IMR-90 (cell line): ENCODE data around the gene MYOCD. TPM values are rescaled to one million over a fixed set of nuclear protein-coding genes. Genes with fewer than 3 reads are reported as not detected.

Experiments
- ATAC-seq: fragments of 200-7000 bp; cut with Tn5 transposase; 2 replicates; pipeline ENCODE4 v1.9.1; 2020; ENCODE audit warnings: low read depth, mild to moderate bottlenecking, moderate library complexity
- BruUV-seq: library from RNA; stranded (reverse); fragments of 400-500 nt; replicated peaks from 2 replicates; lab custom pipeline; 2021; lab: Mats Ljungman, UMichigan
- CTCF ChIA-PET: fragments of 300-600 bp; formaldehyde crosslinking; extraction: SDS; loops from one replicate; lab custom pipeline; 2021; ENCODE audit warnings: antibody characterized with exemption; lab: Yijun Ruan, JAX
- POLR2A ChIA-PET: fragments of 300-600 bp; sonication (Branson Sonifier 250); formaldehyde crosslinking; loops from one replicate; lab custom pipeline; 2022; ENCODE audit warnings: antibody characterized with exemption; ENCODE audit not compliant: unreplicated experiment; lab: Charles Lee
- DNase-seq: peaks from one replicate; pipeline ENCODE4 v3.0.0; 2013
- H2AFZ ChIP-seq: replicated peaks from 2 replicates; pipeline ENCODE3; 2013; ENCODE audit warnings: low read length, mild to moderate bottlenecking; ENCODE audit not compliant: poor library complexity
- H2AK5ac ChIP-seq: 2 replicates; pipeline ENCODE4 v1.6.1; 2013; ENCODE audit warnings: low read depth, low read length, inconsistent platforms
- H2AK9ac ChIP-seq: replicated peaks from 2 replicates; pipeline ENCODE3; 2013; ENCODE audit warnings: mild to moderate bottlenecking, low read depth, low read length, moderate library complexity; ENCODE audit not compliant: poor library complexity
- H2BK120ac ChIP-seq: 2 replicates; pipeline ENCODE4 v1.6.1; 2013; ENCODE audit warnings: low read depth, low read length, inconsistent platforms
- H2BK15ac ChIP-seq: 3 replicates; pipeline ENCODE4 v1.6.1; 2013; ENCODE audit warnings: low read depth, low read length, inconsistent platforms
- H2BK20ac ChIP-seq: 2 replicates; pipeline ENCODE4 v1.6.1; 2013; ENCODE audit warnings: low read depth, mild to moderate bottlenecking, inconsistent platforms, low read length, moderate library complexity
- H2BK5ac ChIP-seq: 2 replicates; pipeline ENCODE4 v1.6.1; 2013; ENCODE audit warnings: mild to moderate bottlenecking, low read depth, low read length, inconsistent platforms; ENCODE audit not compliant: poor library complexity, severe bottlenecking
- H3K14ac ChIP-seq: replicated peaks from 2 replicates; pipeline ENCODE4 v1.6.1; 2013; ENCODE audit warnings: low read depth, low read length, inconsistent platforms
- H3K18ac ChIP-seq: 2 replicates; pipeline ENCODE4 v1.6.1; 2013; ENCODE audit warnings: low read depth, low read length, control low read depth
- H3K23ac ChIP-seq: 2 replicates; pipeline ENCODE4 v1.6.1; 2013; ENCODE audit warnings: low read depth, low read length, inconsistent platforms
- H3K27ac ChIP-seq: 2 replicates; pipeline ENCODE4 v1.5.1; 2013; ENCODE audit warnings: mild to moderate bottlenecking, control low read depth, low read length; ENCODE audit not compliant: insufficient read depth
- H3K27me3 ChIP-seq: 2 replicates; pipeline ENCODE4 v1.6.1; 2013; ENCODE audit warnings: low read length; ENCODE audit not compliant: control insufficient read depth, insufficient read depth
- H3K36me3 ChIP-seq: 2 replicates; pipeline ENCODE4 v1.6.1; 2013; ENCODE audit warnings: low read length, mixed read lengths; ENCODE audit not compliant: control insufficient read depth, insufficient read depth
- H3K4ac ChIP-seq: 2 replicates; pipeline ENCODE4 v1.6.1; 2013; ENCODE audit warnings: low read depth, low read length, inconsistent platforms
- H3K4me1 ChIP-seq: 2 replicates; pipeline ENCODE4 v1.6.1; 2013; ENCODE audit warnings: low read length, mixed read lengths; ENCODE audit not compliant: control insufficient read depth, insufficient read depth
- H3K4me2 ChIP-seq: 2 replicates; pipeline ENCODE4 v1.6.1; 2013; ENCODE audit warnings: low read depth, mild to moderate bottlenecking, control low read depth, low read length, moderate library complexity
- H3K4me3 ChIP-seq: 2 replicates; pipeline ENCODE4 v1.5.1; 2013; ENCODE audit warnings: low read depth, mild to moderate bottlenecking, control low read depth, low read length, moderate library complexity; ENCODE audit not compliant: insufficient read depth
- H3K56ac ChIP-seq: 2 replicates; pipeline ENCODE4 v1.6.1; 2013; ENCODE audit warnings: low read length, inconsistent platforms; ENCODE audit not compliant: insufficient read depth; ENCODE audit errors: extremely low read depth
- H3K79me1 ChIP-seq, 2 experiments: 2 replicates each; pipeline ENCODE4 v1.6.1; 2013; ENCODE audit warnings: low read length in 2 of 2, inconsistent platforms in 1 of 2, low read depth in 1 of 2
- H3K9ac ChIP-seq: 2 replicates; pipeline ENCODE4 v1.6.1; 2013; ENCODE audit warnings: low read depth, low read length, control low read depth
- H3K9me1 ChIP-seq: 2 replicates; pipeline ENCODE4 v1.6.1; 2013; ENCODE audit warnings: low read length, inconsistent platforms; ENCODE audit not compliant: insufficient read depth
- H3K9me3 ChIP-seq: 2 replicates; pipeline ENCODE4 v1.6.1; 2013; ENCODE audit warnings: low read length; ENCODE audit not compliant: control insufficient read depth, insufficient read depth
- H4K20me1 ChIP-seq: 2 replicates; pipeline ENCODE4 v1.6.1; 2013; ENCODE audit warnings: low read length, inconsistent platforms; ENCODE audit not compliant: insufficient read depth
- H4K5ac ChIP-seq: 2 replicates; pipeline ENCODE4 v1.6.1; 2013; ENCODE audit warnings: mild to moderate bottlenecking, low read depth, low read length, control low read depth
- H4K8ac ChIP-seq, 2 experiments: 2 replicates each; pipeline ENCODE4 v1.6.1; 2013; ENCODE audit warnings: low read depth in 2 of 2, low read length in 2 of 2, control low read depth in 1 of 2, inconsistent platforms in 1 of 2
- H4K91ac ChIP-seq: 2 replicates; pipeline ENCODE4 v1.6.1; 2013; ENCODE audit warnings: low read depth, low read length, inconsistent platforms; ENCODE audit not compliant: insufficient read depth
- CEBPB ChIP-seq: IDR thresholded peaks from 2 replicates; pipeline ENCODE4 v1.6.1; 2012; ENCODE audit warnings: low read depth, low read length, improper control_type of control experiment
- RCOR1 ChIP-seq: IDR thresholded peaks from 2 replicates; pipeline ENCODE4 v1.6.1; 2012; ENCODE audit warnings: mild to moderate bottlenecking, low read length, improper control_type of control experiment; ENCODE audit not compliant: insufficient replicate concordance
- WGBS, 2 experiments: methylation state at CpG; one replicate each; pipeline versions ENCODE4 v1.1.5 to v1.1.7; 2013; ENCODE audit warnings: missing lambda C conversion rate in 2 of 2; ENCODE audit not compliant: insufficient read length in 1 of 2; ENCODE audit errors: extremely low coverage in 2 of 2; 5-methylcytosine and 5-hydroxymethylcytosine counted together
- dilution Hi-C: fragments of 300-500 bp; cut with HindIII; formaldehyde crosslinking; loops from one replicate; pipeline ENCODE4 v1.14.3; 2018; ENCODE audit warnings: low sequenced_read_pairs; ENCODE audit not compliant: unreplicated experiment
- in situ Hi-C: fragments of 300-500 bp; cut with MboI; formaldehyde crosslinking; loops from 3 replicates; pipeline ENCODE4 v1.14.3; 2019; ENCODE audit warnings: low sequenced_read_pairs, inconsistent platforms, mixed read lengths
- intact Hi-C: fragments of 100-400 bp; cut with micrococcal nuclease; formaldehyde crosslinking; loops from 2 replicates; pipeline ENCODE4 v1.10.0; 2022
- polyA plus RNA-seq, 3 experiments: library from polyadenylated mRNA; depleted of rRNA; stranded (reverse); fragments of >200 nt; gene quantifications; 2 replicates each; pipeline ENCODE4 v1.2.3, GENCODE V29; 2012; ENCODE audit warnings: low replicate concordance in 1 of 3
- total RNA-seq: library from RNA; depleted of rRNA; stranded (reverse); fragments of >200 nt; gene quantifications from 2 replicates; pipeline ENCODE4 v1.2.3, GENCODE V29; 2012
- TF ChIP-seq, protein P1 (sequence below): fragments of 150-350 bp; IDR thresholded peaks from 2 replicates; pipeline ENCODE4 v1.6.1; 2017; ENCODE audit warnings: mild to moderate bottlenecking, antibody characterized with exemption, low read length, low read depth
- TF ChIP-seq, protein P2 (sequence below): conservative IDR thresholded peaks from 2 replicates; pipeline ENCODE4 v1.5.1; 2012; ENCODE audit warnings: mild to moderate bottlenecking, low read depth, low read length, improper control_type of control experiment

MYOCD gene
- total and polyA plus RNA-seq, 2 of the 4 experiments (the other 2 are of a cell fraction) = 10.6 to 20.1 TPM

DNA sequence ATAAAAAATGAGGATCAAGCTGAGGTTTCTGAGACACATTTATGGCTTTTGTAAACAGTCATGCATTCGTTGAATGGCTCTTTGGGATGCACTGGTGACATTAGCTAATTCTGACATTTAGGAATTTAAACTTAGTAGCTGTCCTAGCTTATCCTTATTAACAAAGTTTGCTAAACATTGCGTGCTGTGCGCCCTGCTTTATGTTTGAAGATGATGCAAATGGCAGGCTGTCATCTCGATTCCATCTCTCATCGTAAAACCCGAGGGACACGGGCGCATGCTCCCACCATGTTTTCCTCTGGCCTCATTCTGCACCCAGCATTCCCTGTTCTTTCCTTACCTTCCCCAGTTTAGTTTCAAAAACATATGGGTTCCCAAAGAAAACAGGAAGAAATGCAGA, 69.8 kb downstream of the MYOCD start:
- in situ Hi-C loops (loop anchor here (10.0 kb wide), 1 partner anchor 481 kb away; no protein-coding TSS in a partner anchor), dilution Hi-C loops (no loop called here), intact Hi-C loops (no loop called here)
- Histone ChIP-seq H3K23ac (no peak overlapping the region), H2BK5ac (no peak overlapping the region), H3K9ac (no peak overlapping the region), H3K4me2 (no peak overlapping the region), H2BK120ac (no peak overlapping the region), H2BK20ac (no peak overlapping the region; the same call in 1 of the 2 replicates), H3K4ac (no peak overlapping the region), H3K79me1 (no peaks in the 10 kb centered on the region; a peak in 1 of 4 replicates), H3K9me3 (no peaks in the 10 kb centered on the region), H2AK5ac (peak overlapping the region; percentile 19; the same call in 1 of the 2 replicates), H3K4me1 (peaks cover 20% of the 10 kb centered on the region), H2AFZ (no peak overlapping the region), H3K27ac (no peak overlapping the region), H4K91ac (no peak overlapping the region), H4K5ac (no peak overlapping the region), H3K56ac (no peak overlapping the region), H3K9me1 (peaks cover 10% of the 10 kb centered on the region; the same call in 1 of the 2 replicates), H2BK15ac (no peak overlapping the region), H4K8ac (no peak overlapping the region), H3K27me3 (no peaks in the 10 kb centered on the region), H2AK9ac (no peak overlapping the region), H3K4me3 (no peak overlapping the region), H3K36me3 (peaks cover 18% of the 10 kb centered on the region), H3K14ac (no peak overlapping the region), H4K20me1 (no peaks in the 10 kb centered on the region), H3K18ac (no peak overlapping the region)
- ChIA-PET CTCF (no interaction called here), POLR2A (no interaction called here)
- BruUV-seq = no TSS peak
- WGBS, 2 experiments = 50% methylated on average over 1 of the region's 8 CpGs; no CpG with 5 or more reads in 1 of the 2 experiments
- ATAC-seq (no peak), DNase-seq (no peak)
- TF ChIP-seq, protein P1, sequence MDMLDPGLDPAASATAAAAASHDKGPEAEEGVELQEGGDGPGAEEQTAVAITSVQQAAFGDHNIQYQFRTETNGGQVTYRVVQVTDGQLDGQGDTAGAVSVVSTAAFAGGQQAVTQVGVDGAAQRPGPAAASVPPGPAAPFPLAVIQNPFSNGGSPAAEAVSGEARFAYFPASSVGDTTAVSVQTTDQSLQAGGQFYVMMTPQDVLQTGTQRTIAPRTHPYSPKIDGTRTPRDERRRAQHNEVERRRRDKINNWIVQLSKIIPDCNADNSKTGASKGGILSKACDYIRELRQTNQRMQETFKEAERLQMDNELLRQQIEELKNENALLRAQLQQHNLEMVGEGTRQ = no peak
- TF ChIP-seq, protein P2, sequence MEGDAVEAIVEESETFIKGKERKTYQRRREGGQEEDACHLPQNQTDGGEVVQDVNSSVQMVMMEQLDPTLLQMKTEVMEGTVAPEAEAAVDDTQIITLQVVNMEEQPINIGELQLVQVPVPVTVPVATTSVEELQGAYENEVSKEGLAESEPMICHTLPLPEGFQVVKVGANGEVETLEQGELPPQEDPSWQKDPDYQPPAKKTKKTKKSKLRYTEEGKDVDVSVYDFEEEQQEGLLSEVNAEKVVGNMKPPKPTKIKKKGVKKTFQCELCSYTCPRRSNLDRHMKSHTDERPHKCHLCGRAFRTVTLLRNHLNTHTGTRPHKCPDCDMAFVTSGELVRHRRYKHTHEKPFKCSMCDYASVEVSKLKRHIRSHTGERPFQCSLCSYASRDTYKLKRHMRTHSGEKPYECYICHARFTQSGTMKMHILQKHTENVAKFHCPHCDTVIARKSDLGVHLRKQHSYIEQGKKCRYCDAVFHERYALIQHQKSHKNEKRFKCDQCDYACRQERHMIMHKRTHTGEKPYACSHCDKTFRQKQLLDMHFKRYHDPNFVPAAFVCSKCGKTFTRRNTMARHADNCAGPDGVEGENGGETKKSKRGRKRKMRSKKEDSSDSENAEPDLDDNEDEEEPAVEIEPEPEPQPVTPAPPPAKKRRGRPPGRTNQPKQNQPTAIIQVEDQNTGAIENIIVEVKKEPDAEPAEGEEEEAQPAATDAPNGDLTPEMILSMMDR = no peak
- TF ChIP-seq CEBPB (no peak), RCOR1 (no peak)
